PC-3 (cell line): Measurements from ENCODE around the gene PSMD13. TPM values are rescaled to one million over a fixed set of nuclear protein-coding genes. Genes with fewer than 3 reads are reported as not detected.

ENCODE experiments used
- ATAC-seq: fragments of 200-7000 bp; cut with Tn5 transposase; 2 replicates; pipeline ENCODE4 v1.9.1; 2020; ENCODE audit warnings: mild to moderate bottlenecking, moderate library complexity
- BruUV-seq: library from RNA; stranded (reverse); fragments of 400-500 nt; replicated peaks from 2 replicates; lab custom pipeline; 2021; lab: Mats Ljungman, UMichigan
- CTCF ChIA-PET: fragments of 300-600 bp; sonication (Branson Sonifier 250); formaldehyde crosslinking; loops from one replicate; lab custom pipeline; 2022; ENCODE audit warnings: antibody characterized with exemption; lab: Charles Lee
- POLR2A ChIA-PET: fragments of 300-600 bp; sonication (Branson Sonifier 250); formaldehyde crosslinking; loops from one replicate; lab custom pipeline; 2022; ENCODE audit warnings: antibody characterized with exemption; ENCODE audit not compliant: unreplicated experiment; lab: Charles Lee
- DNase-seq: peaks from one replicate; pipeline ENCODE4 v3.0.0-alpha.2; 2015
- H2AFZ ChIP-seq: fragments of 300-600 bp; sonication (generic); 2 replicates; pipeline ENCODE4 v1.6.0; 2016; ENCODE audit warnings: antibody characterized with exemption, low read length
- H3F3A ChIP-seq: fragments of 300-600 bp; sonication (generic); one replicate; pipeline ENCODE4 v1.6.0; 2017; ENCODE audit warnings: antibody characterized with exemption, low read length, control low read depth, mild to moderate bottlenecking; ENCODE audit not compliant: unreplicated experiment
- H3K27ac ChIP-seq: fragments of 300-600 bp; sonication (generic); 2 replicates; pipeline ENCODE4 v1.5.1; 2016; ENCODE audit warnings: mild to moderate bottlenecking, low read length
- H3K27me3 ChIP-seq: fragments of 300-600 bp; sonication (generic); 2 replicates; pipeline ENCODE4 v1.6.1; 2016; ENCODE audit warnings: low read length, mixed read lengths
- H3K36me3 ChIP-seq: fragments of 300-600 bp; sonication (generic); 2 replicates; pipeline ENCODE4 v1.6.1; 2016; ENCODE audit warnings: low read depth, mixed run types, low read length, mixed read lengths
- H3K4me1 ChIP-seq: fragments of 300-600 bp; sonication (generic); 2 replicates; pipeline ENCODE4 v1.5.1; 2016; ENCODE audit warnings: low read length; ENCODE audit not compliant: insufficient read depth
- H3K4me2 ChIP-seq: fragments of 300-600 bp; sonication (generic); 2 replicates; pipeline ENCODE4 v1.6.0; 2016; ENCODE audit warnings: low read length
- H3K4me3 ChIP-seq: fragments of 300-600 bp; sonication (generic); 2 replicates; pipeline ENCODE4 v1.5.1; 2016; ENCODE audit warnings: mild to moderate bottlenecking, low read length, mixed read lengths
- H3K79me2 ChIP-seq: fragments of 300-600 bp; sonication (generic); 2 replicates; pipeline ENCODE4 v1.6.1; 2017; ENCODE audit warnings: low read length, mixed read lengths
- H3K9ac ChIP-seq: fragments of 300-600 bp; sonication (generic); 2 replicates; pipeline ENCODE4 v1.6.0; 2016; ENCODE audit warnings: mild to moderate bottlenecking, low read length
- H3K9me2 ChIP-seq: fragments of 300-600 bp; sonication (generic); replicated peaks from 2 replicates; pipeline ENCODE4 v1.6.1; 2016; ENCODE audit warnings: mixed run types, low read length, mixed read lengths
- H3K9me3 ChIP-seq: fragments of 300-600 bp; sonication (generic); 2 replicates; pipeline ENCODE4 v1.6.1; 2016; ENCODE audit warnings: low read length, mixed read lengths
- H4K20me1 ChIP-seq: fragments of 300-600 bp; sonication (generic); 2 replicates; pipeline ENCODE4 v1.6.1; 2016; ENCODE audit warnings: low read length, mixed read lengths
- EZH2 ChIP-seq: fragments of 300-600 bp; sonication (generic); IDR thresholded peaks from one replicate; pipeline ENCODE4 v1.6.1; 2017; ENCODE audit warnings: antibody characterized with exemption, mild to moderate bottlenecking, low read length; ENCODE audit not compliant: unreplicated experiment
- EZH2phosphoT487 ChIP-seq: fragments of 300-600 bp; sonication (generic); IDR thresholded peaks from 2 replicates; pipeline ENCODE4 v1.6.1; 2018; ENCODE audit warnings: mild to moderate bottlenecking, antibody characterized with exemption, low read length, borderline replicate concordance
- intact Hi-C: fragments of 100-400 bp; cut with micrococcal nuclease; formaldehyde crosslinking; loops from 2 replicates; pipeline ENCODE4 v1.9.0; 2023
- total RNA-seq: library from RNA; depleted of rRNA; stranded (reverse); fragments of >200 nt; gene quantifications from 2 replicates; pipeline ENCODE4 v1.2.3, GENCODE V29; 2014
- TF ChIP-seq, protein P1 (sequence below): fragments of 300-600 bp; sonication (generic); conservative IDR thresholded peaks from 2 replicates; pipeline ENCODE4 v1.5.1; 2017; ENCODE audit warnings: antibody characterized with exemption, low read depth, mild to moderate bottlenecking, low read length

Gene PSMD13
- total RNA-seq, 1 experiment from 2014 or later: 255 TPM

DNA sequence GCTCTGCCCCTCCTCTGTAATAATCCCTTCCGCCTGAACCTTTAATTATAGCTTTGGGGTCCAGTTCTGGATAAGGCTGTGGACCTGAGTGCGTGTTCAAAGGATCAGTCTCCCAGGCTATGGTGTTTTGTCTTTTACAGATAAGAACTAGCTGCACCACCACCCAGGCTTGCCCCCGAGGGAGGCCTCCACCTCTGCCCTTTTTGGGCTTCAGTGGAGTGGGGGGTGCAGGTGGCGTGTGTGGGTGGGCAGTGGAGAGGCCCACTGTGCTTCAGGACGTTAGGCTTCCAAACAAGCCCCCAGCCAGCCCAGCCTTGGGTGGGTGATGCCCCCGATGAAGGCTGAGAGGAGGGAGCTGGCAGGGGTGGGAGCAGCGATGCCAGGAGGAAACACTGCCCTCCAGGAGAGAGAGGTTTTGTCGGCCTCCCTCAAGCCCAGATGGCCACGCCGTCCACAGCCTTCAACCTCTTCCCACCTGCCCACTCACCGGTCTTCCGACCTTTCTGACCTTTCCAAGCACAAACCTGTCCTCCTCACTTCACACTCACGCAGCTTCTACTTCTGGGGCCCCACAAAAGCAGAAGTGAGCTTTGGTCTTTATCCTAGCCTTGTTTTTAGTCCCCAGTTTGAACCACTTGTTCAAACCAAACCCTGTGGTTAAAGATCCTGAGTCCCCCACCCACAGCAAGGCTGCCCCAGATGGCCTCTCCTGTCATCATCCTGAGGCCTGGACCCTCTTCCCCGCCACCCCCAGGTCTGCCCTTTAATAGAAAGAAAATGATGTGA is 20.4 kb downstream of the PSMD13 start:
- Histone ChIP-seq H3K9ac (no peak overlapping the region), H3K79me2 (no peaks in the 10 kb centered on the region), H3F3A (no peaks in the 10 kb centered on the region), H4K20me1 (no peaks in the 10 kb centered on the region), H3K4me2 (no peak overlapping the region), H3K27me3 (no peaks in the 10 kb centered on the region), H3K36me3 (peaks cover 11% of the 10 kb centered on the region; the same call in 1 of the 2 replicates), H3K9me2 (no peaks in the 10 kb centered on the region), H3K9me3 (no peaks in the 10 kb centered on the region), H3K4me1 (no peaks in the 10 kb centered on the region), H3K4me3 (no peak overlapping the region), H3K27ac (no peak overlapping the region), H2AFZ (no peak overlapping the region)
- ATAC-seq (no peak), DNase-seq (no peak)
- BruUV-seq: no TSS peak
- TF ChIP-seq, protein P1, sequence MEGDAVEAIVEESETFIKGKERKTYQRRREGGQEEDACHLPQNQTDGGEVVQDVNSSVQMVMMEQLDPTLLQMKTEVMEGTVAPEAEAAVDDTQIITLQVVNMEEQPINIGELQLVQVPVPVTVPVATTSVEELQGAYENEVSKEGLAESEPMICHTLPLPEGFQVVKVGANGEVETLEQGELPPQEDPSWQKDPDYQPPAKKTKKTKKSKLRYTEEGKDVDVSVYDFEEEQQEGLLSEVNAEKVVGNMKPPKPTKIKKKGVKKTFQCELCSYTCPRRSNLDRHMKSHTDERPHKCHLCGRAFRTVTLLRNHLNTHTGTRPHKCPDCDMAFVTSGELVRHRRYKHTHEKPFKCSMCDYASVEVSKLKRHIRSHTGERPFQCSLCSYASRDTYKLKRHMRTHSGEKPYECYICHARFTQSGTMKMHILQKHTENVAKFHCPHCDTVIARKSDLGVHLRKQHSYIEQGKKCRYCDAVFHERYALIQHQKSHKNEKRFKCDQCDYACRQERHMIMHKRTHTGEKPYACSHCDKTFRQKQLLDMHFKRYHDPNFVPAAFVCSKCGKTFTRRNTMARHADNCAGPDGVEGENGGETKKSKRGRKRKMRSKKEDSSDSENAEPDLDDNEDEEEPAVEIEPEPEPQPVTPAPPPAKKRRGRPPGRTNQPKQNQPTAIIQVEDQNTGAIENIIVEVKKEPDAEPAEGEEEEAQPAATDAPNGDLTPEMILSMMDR: no peak
- TF ChIP-seq EZH2: no peak
- TF ChIP-seq EZH2phosphoT487: no peak
- ChIA-PET POLR2A (no interaction called here), CTCF (no interaction called here)
- intact Hi-C loops: no loop called here

DNA sequence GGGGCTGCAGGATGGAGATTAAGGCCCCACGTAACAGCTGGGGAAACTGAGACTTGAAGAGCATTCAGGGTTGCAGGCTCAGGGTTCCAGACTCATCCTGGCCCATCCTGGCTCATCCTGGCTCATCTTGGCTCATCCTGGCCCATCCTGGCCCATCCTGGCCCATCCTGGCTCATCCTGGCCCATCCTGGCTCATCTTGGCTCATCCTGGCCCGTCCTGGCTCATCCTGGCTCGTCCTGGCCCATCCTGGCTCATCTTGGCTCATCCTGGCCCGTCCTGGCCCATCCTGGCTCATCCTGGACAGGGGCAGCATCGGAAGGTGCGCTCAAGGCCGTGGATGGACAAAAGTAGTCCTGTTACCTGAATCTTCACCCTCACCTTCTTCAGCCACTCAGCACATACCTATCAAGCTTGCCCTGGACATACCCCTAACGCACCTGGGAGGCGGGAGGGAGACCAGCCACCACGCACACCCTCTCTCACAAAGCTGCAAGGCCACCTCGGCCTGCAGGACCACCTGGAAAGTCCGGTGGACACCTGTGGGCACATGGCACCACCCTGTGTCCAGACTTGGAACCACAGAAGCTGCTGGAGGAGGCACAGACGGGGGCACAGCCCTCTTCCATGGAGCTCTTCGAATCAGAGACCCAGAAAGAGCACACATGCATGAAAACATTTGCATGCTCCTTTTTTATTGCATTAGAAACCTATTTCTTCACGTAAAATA is 21.2 kb downstream of the PSMD13 start:
- no TSS peak for BruUV-seq
- Histone ChIP-seq H3K9me2 (no peaks in the 10 kb centered on the region), H3K79me2 (no peaks in the 10 kb centered on the region), H3K4me3 (no peak overlapping the region), H3K9ac (no peak overlapping the region), H3F3A (no peaks in the 10 kb centered on the region), H3K27ac (no peak overlapping the region), H2AFZ (no peak overlapping the region), H3K4me2 (no peak overlapping the region), H3K36me3 (peaks cover 4% of the 10 kb centered on the region; the same call in 1 of the 2 replicates), H3K27me3 (no peaks in the 10 kb centered on the region), H4K20me1 (no peaks in the 10 kb centered on the region), H3K9me3 (no peaks in the 10 kb centered on the region), H3K4me1 (no peaks in the 10 kb centered on the region)
- POLR2A ChIA-PET: no interaction called here
- intact Hi-C loops: no loop called here
- TF ChIP-seq, protein P1: peak; percentile 51
- no peak for TF ChIP-seq EZH2
- DNase-seq: peak; percentile 12
- ATAC-seq: peak; percentile 54; the same call in 1 of the 2 replicates
- CTCF ChIA-PET: interaction anchor here (0.6 kb wide), 1 partner anchor 57 kb away, joined by 3 read pairs; no protein-coding TSS in a partner anchor

DNA sequence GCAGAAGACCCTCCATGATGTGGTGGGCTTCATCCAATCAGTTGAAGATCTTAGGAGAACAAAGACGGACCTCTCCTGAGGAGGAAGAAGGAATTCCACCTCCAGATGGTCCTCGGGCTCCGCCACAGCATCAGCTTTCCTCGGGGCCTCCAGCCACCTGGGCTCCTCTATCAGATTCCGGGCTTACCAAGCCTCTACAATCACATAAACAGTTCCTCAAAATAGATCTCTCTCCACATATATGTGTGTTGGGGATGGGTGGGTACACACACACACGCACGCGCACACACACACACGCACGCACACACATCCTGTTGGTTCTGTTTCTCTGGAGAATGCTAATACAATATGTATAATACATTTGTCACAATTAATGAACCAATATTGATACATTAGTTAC is 22.6 kb downstream of the PSMD13 start:
- Histone ChIP-seq H3K4me1 (no peaks in the 10 kb centered on the region), H3K9me3 (no peaks in the 10 kb centered on the region), H4K20me1 (no peaks in the 10 kb centered on the region), H3K4me3 (no peak overlapping the region), H3K27ac (no peak overlapping the region), H3K36me3 (no peaks in the 10 kb centered on the region), H3K27me3 (no peaks in the 10 kb centered on the region), H3K9ac (no peak overlapping the region), H3K4me2 (no peak overlapping the region), H3F3A (no peaks in the 10 kb centered on the region), H2AFZ (no peak overlapping the region), H3K9me2 (no peaks in the 10 kb centered on the region), H3K79me2 (no peaks in the 10 kb centered on the region)
- CTCF ChIA-PET: no interaction called here
- POLR2A ChIA-PET: no interaction called here
- BruUV-seq: no TSS peak
- ATAC-seq (no peak), DNase-seq (no peak)
- TF ChIP-seq, protein P1: no peak
- no peak for TF ChIP-seq EZH2
- no peak for TF ChIP-seq EZH2phosphoT487
- intact Hi-C loops: no loop called here
